Breast epithelium (tissue), 3 donors: Measurements from ENCODE around the gene CHTF18.

Source experiments
- POLR2A ChIP-seq: fragments of 450-650 bp; IDR thresholded peaks from one replicate; pipeline ENCODE4 v1.6.1; 2016; ENCODE audit warnings: antibody characterized with exemption, mild to moderate bottlenecking, moderate library complexity
- POLR2AphosphoS5 ChIP-seq, 3 donors: sonication (generic); formaldehyde crosslinking; IDR thresholded peaks; one replicate each; pipeline ENCODE4 v1.6.1; 2017; ENCODE audit warnings: antibody characterized with exemption in 3 of 3
- TF ChIP-seq, protein P1 (sequence below), 3 donors: fragments of 450-650 bp; IDR thresholded peaks; one replicate each; pipeline ENCODE4 v1.5.1; 2016 to 2017; ENCODE audit warnings: antibody characterized with exemption in 3 of 3, mild to moderate bottlenecking in 3 of 3, moderate library complexity in 3 of 3

DNA sequence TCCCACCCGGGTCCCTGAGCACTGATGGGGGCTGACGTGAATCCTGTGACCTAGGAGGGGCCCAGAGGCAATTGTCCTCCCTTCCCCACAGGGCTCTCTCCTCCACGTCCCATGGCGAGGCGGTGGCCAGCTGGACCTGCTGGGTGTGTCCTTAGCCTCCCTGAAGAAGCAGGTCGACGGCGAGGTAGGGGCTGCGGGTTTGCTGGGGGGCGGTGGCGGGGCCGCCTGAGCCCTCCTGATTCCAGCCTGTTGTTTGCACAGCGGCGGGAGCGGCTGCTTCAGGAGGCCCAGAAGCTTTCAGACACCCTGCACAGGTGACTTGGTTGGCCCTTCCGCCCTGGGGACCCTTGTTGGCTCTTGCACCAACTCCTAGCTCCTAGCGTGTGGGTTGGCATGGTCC is 1.7 kb downstream of the CHTF18 start:
- TF ChIP-seq POLR2A (no peak), POLR2AphosphoS5 (IDR thresholded peaks at IDR 0.05) (no peak)
- TF ChIP-seq, protein P1, sequence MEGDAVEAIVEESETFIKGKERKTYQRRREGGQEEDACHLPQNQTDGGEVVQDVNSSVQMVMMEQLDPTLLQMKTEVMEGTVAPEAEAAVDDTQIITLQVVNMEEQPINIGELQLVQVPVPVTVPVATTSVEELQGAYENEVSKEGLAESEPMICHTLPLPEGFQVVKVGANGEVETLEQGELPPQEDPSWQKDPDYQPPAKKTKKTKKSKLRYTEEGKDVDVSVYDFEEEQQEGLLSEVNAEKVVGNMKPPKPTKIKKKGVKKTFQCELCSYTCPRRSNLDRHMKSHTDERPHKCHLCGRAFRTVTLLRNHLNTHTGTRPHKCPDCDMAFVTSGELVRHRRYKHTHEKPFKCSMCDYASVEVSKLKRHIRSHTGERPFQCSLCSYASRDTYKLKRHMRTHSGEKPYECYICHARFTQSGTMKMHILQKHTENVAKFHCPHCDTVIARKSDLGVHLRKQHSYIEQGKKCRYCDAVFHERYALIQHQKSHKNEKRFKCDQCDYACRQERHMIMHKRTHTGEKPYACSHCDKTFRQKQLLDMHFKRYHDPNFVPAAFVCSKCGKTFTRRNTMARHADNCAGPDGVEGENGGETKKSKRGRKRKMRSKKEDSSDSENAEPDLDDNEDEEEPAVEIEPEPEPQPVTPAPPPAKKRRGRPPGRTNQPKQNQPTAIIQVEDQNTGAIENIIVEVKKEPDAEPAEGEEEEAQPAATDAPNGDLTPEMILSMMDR (IDR thresholded peaks at IDR 0.05) = no peak
